Thyroid gland (tissue), 4 donors: ENCODE measurements around the gene SMYD2.

Experiments used
- POLR2A ChIP-seq, 2 donors: fragments of 450-650 bp; IDR thresholded peaks; one replicate each; pipeline ENCODE4 v1.6.1; 2017; ENCODE audit warnings: antibody characterized with exemption in 2 of 2, mild to moderate bottlenecking in 2 of 2, moderate library complexity in 1 of 2
- TF ChIP-seq, protein P1 (sequence below), 6 experiments: fragments of 200-600 bp in 3 of 6; fragments of 450-650 bp in 3 of 6; sonication (generic) in 3 of 6; IDR thresholded peaks; one replicate each; pipeline ENCODE4 v1.5.1; 2016 to 2019; ENCODE audit warnings: antibody characterized with exemption in 6 of 6, mild to moderate bottlenecking in 2 of 6, inconsistent platforms in 1 of 6, moderate library complexity in 1 of 6

GRCh38 chr1:214290424-214291037 lies 9.6 kb downstream of the SMYD2 start:
- TF ChIP-seq, protein P1, sequence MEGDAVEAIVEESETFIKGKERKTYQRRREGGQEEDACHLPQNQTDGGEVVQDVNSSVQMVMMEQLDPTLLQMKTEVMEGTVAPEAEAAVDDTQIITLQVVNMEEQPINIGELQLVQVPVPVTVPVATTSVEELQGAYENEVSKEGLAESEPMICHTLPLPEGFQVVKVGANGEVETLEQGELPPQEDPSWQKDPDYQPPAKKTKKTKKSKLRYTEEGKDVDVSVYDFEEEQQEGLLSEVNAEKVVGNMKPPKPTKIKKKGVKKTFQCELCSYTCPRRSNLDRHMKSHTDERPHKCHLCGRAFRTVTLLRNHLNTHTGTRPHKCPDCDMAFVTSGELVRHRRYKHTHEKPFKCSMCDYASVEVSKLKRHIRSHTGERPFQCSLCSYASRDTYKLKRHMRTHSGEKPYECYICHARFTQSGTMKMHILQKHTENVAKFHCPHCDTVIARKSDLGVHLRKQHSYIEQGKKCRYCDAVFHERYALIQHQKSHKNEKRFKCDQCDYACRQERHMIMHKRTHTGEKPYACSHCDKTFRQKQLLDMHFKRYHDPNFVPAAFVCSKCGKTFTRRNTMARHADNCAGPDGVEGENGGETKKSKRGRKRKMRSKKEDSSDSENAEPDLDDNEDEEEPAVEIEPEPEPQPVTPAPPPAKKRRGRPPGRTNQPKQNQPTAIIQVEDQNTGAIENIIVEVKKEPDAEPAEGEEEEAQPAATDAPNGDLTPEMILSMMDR (IDR thresholded peaks at IDR 0.05) = no peak
- no peak for TF ChIP-seq POLR2A (IDR thresholded peaks at IDR 0.05)
